Stomach (tissue), 4 donors: ENCODE measurements around the gene OPRL1.

Source experiments
- CTCF ChIP-seq, 7 experiments: fragments of 450-650 bp in 4 of 7; fragments of 200-600 bp in 3 of 7; sonication (generic) in 3 of 7; IDR thresholded peaks; one replicate each; pipeline ENCODE4 v1.5.1; 2016 to 2019; ENCODE audit warnings: antibody characterized with exemption in 7 of 7, control low read depth in 2 of 7, mild to moderate bottlenecking in 1 of 7
- EP300 ChIP-seq: sonication (generic); formaldehyde crosslinking; IDR thresholded peaks from one replicate; pipeline ENCODE4 v1.6.1; 2017; ENCODE audit warnings: antibody characterized with exemption
- POLR2A ChIP-seq, 4 donors: fragments of 450-650 bp; IDR thresholded peaks; one replicate each; pipeline ENCODE4 v1.6.1; 2016; ENCODE audit warnings: antibody characterized with exemption in 4 of 4, control low read depth in 2 of 4, mild to moderate bottlenecking in 1 of 4, moderate library complexity in 1 of 4
- POLR2AphosphoS5 ChIP-seq, 3 donors: sonication (generic); formaldehyde crosslinking; IDR thresholded peaks; one replicate each; pipeline ENCODE4 v1.6.1; 2016; ENCODE audit warnings: antibody characterized with exemption in 3 of 3

GRCh38 chr20:64041040-64041780, 38.7 kb upstream of the OPRL1 start:
- TF ChIP-seq CTCF (IDR thresholded peaks at IDR 0.05), result no peak
- TF ChIP-seq POLR2AphosphoS5 (IDR thresholded peaks at IDR 0.05), result no peak
- no peak for TF ChIP-seq POLR2A (IDR thresholded peaks at IDR 0.05)
- no peak for TF ChIP-seq EP300
